H1 (cell line): ENCODE data around the gene OBSCN. TPM values are rescaled to one million over a fixed set of nuclear protein-coding genes. Genes with fewer than 3 reads are reported as not detected.

ENCODE experiments used
- CTCF ChIA-PET: fragments of 300-600 bp; sonication (Branson Sonifier 250); formaldehyde crosslinking; loops from one replicate; lab custom pipeline; 2021; ENCODE audit not compliant: partially characterized antibody; lab: Charles Lee
- POLR2A ChIA-PET: fragments of 300-600 bp; sonication (Branson Sonifier 250); formaldehyde crosslinking; loops from one replicate; lab custom pipeline; 2021; ENCODE audit warnings: inconsistent platforms; ENCODE audit not compliant: partially characterized antibody; lab: Charles Lee
- DNase-seq, 2 experiments: peaks; one replicate each; pipeline versions ENCODE4 v3.0.0 to v3.0.0-alpha.2; 2010 to 2022; ENCODE audit warnings: low spot score in 2 of 2, low read depth in 1 of 2, mixed read lengths in 1 of 2
- FAIRE-seq: peaks from 2 replicates; lab custom pipeline; 2011; peaks lifted over from hg19 to GRCh38; lab: Jason Lieb, UNC
- H2AFZ ChIP-seq: 2 replicates; pipeline ENCODE4 v1.8.1; 2012; ENCODE audit warnings: low read length, inconsistent platforms
- H2AK5ac ChIP-seq: 2 replicates; pipeline ENCODE4 v1.6.1; 2013; ENCODE audit warnings: low read depth, low read length
- H2BK120ac ChIP-seq: replicated peaks from 2 replicates; pipeline ENCODE3; 2013; ENCODE audit warnings: low read depth, low read length, inconsistent platforms
- H2BK12ac ChIP-seq: 2 replicates; pipeline ENCODE4 v1.6.1; 2013; ENCODE audit warnings: low read depth, low read length
- H2BK15ac ChIP-seq: 2 replicates; pipeline ENCODE4 v1.6.1; 2013; ENCODE audit warnings: low read length
- H2BK20ac ChIP-seq: 2 replicates; pipeline ENCODE4 v1.6.1; 2013; ENCODE audit warnings: low read length
- H2BK5ac ChIP-seq: 2 replicates; pipeline ENCODE4 v1.6.1; 2013; ENCODE audit warnings: low read depth, low read length
- H3K14ac ChIP-seq: 2 replicates; pipeline ENCODE4 v1.6.1; 2013; ENCODE audit warnings: inconsistent platforms; ENCODE audit not compliant: insufficient read length
- H3K18ac ChIP-seq: 2 replicates; pipeline ENCODE4 v1.6.1; 2013; ENCODE audit warnings: low read length; ENCODE audit errors: extremely low read depth
- H3K23ac ChIP-seq: 2 replicates; pipeline ENCODE4 v1.6.1; 2013; ENCODE audit warnings: inconsistent platforms; ENCODE audit not compliant: insufficient read length
- H3K23me2 ChIP-seq: 2 replicates; pipeline ENCODE4 v1.6.1; 2013; ENCODE audit warnings: low read depth, low read length
- H3K27ac ChIP-seq: 2 replicates; pipeline ENCODE4 v1.6.1; 2011; ENCODE audit warnings: low read depth, low read length, inconsistent platforms
- H3K27me3 ChIP-seq, 4 experiments: replicated peaks in 1 of 4; 1 replicate in 1 of 4; 2 replicates in 3 of 4; pipeline versions ENCODE4 v1.6.1 to v1.8.1; 2011 to 2013; ENCODE audit warnings: low read length in 3 of 4, mild to moderate bottlenecking in 3 of 4, inconsistent platforms in 2 of 4, mixed read lengths in 2 of 4, moderate library complexity in 1 of 4; ENCODE audit not compliant: control insufficient read depth in 3 of 4, insufficient read depth in 3 of 4; ENCODE audit errors: extremely low read depth in 1 of 4
- H3K36me3 ChIP-seq, 4 experiments: 2 replicates each; pipeline versions ENCODE4 v1.6.1 to v1.8.1; 2011 to 2013; ENCODE audit warnings: mild to moderate bottlenecking in 4 of 4, low read length in 3 of 4, moderate library complexity in 2 of 4, control low read depth in 1 of 4, inconsistent platforms in 1 of 4; ENCODE audit not compliant: insufficient read depth in 4 of 4, control insufficient read depth in 2 of 4
- H3K4ac ChIP-seq: replicated peaks from 2 replicates; pipeline ENCODE3; 2013; ENCODE audit warnings: low read length, low read depth, mixed read lengths, inconsistent platforms; ENCODE audit not compliant: insufficient read length
- H3K4me1 ChIP-seq, 4 experiments: replicated peaks in 1 of 4; 1 replicate in 1 of 4; 2 replicates in 3 of 4; pipeline versions ENCODE4 v1.6.1 to v1.8.1; 2011 to 2013; ENCODE audit warnings: low read length in 3 of 4, inconsistent platforms in 2 of 4, mixed read lengths in 1 of 4; ENCODE audit not compliant: insufficient read depth in 4 of 4, control insufficient read depth in 3 of 4
- H3K4me2 ChIP-seq, 2 experiments: 2 replicates each; pipeline versions ENCODE4 v1.6.1 to v1.8.1; 2011 to 2013; ENCODE audit warnings: low read depth in 2 of 2, low read length in 2 of 2, control low read depth in 1 of 2, inconsistent platforms in 1 of 2, mild to moderate bottlenecking in 1 of 2; ENCODE audit not compliant: insufficient read depth in 1 of 2
- H3K4me3 ChIP-seq, 4 experiments: fragments of 200-600, 300-600 bp in 1 of 4; sonication (generic), shearing (Covaris generic), sonication (Bioruptor Twin) in 1 of 4; 2 replicates each; pipeline versions ENCODE4 v1.5.1 to v1.8.1; 2011 to 2016; ENCODE audit warnings: low read length in 4 of 4, low read depth in 3 of 4, control low read depth in 2 of 4, inconsistent platforms in 2 of 4, mild to moderate bottlenecking in 2 of 4, mixed read lengths in 1 of 4, moderate library complexity in 1 of 4; ENCODE audit not compliant: insufficient read depth in 2 of 4; ENCODE audit errors: extremely low read depth in 1 of 4
- H3K56ac ChIP-seq: replicated peaks from 2 replicates; pipeline ENCODE3; 2013; ENCODE audit warnings: low read depth, mild to moderate bottlenecking, mixed read lengths, low read length, inconsistent platforms; ENCODE audit not compliant: insufficient read length
- H3K79me1 ChIP-seq: 2 replicates; pipeline ENCODE4 v1.6.1; 2013; ENCODE audit warnings: low read depth, low read length, control low read depth
- H3K79me2 ChIP-seq, 2 experiments: 2 replicates each; pipeline versions ENCODE4 v1.6.1 to v1.8.1; 2012 to 2013; ENCODE audit warnings: low read length in 2 of 2, mild to moderate bottlenecking in 2 of 2, inconsistent platforms in 1 of 2; ENCODE audit not compliant: insufficient read depth in 2 of 2, control insufficient read depth in 1 of 2
- H3K9ac ChIP-seq, 4 experiments: replicated peaks in 1 of 4; 1 replicate in 1 of 4; 2 replicates in 3 of 4; pipeline versions ENCODE4 v1.6.1 to v1.8.1; 2011 to 2013; ENCODE audit warnings: low read depth in 3 of 4, low read length in 3 of 4, control low read depth in 2 of 4, mild to moderate bottlenecking in 2 of 4, moderate library complexity in 2 of 4, inconsistent platforms in 1 of 4; ENCODE audit errors: extremely low read depth in 1 of 4
- H3K9me3 ChIP-seq, 2 experiments: 2 replicates each; pipeline versions ENCODE4 v1.6.1 to v1.8.1; 2012 to 2013; ENCODE audit warnings: mild to moderate bottlenecking in 2 of 2, moderate library complexity in 2 of 2, control low read depth in 1 of 2, inconsistent platforms in 1 of 2, low read depth in 1 of 2, low read length in 1 of 2, mixed read lengths in 1 of 2; ENCODE audit not compliant: insufficient read depth in 2 of 2
- H4K20me1 ChIP-seq, 2 experiments: replicated peaks in 1 of 2; 2 replicates each; pipeline versions ENCODE3 to v1.8.1; 2011 to 2013; ENCODE audit warnings: inconsistent platforms in 2 of 2, low read length in 2 of 2, mild to moderate bottlenecking in 1 of 2; ENCODE audit not compliant: insufficient read depth in 2 of 2, control insufficient read depth in 1 of 2
- H4K5ac ChIP-seq: 2 replicates; pipeline ENCODE4 v1.6.1; 2013; ENCODE audit warnings: low read length, low read depth, mixed read lengths, inconsistent platforms; ENCODE audit not compliant: insufficient read length
- H4K8ac ChIP-seq: 2 replicates; pipeline ENCODE4 v1.8.0; 2013; ENCODE audit warnings: mild to moderate bottlenecking, moderate library complexity, low read length, inconsistent platforms; ENCODE audit not compliant: insufficient read depth; ENCODE audit errors: extremely low read depth
- H4K91ac ChIP-seq: replicated peaks from 2 replicates; pipeline ENCODE3; 2013; ENCODE audit warnings: low read length, mixed read lengths, inconsistent platforms; ENCODE audit not compliant: insufficient read length
- GTF2F1 ChIP-seq: IDR thresholded peaks from 2 replicates; pipeline ENCODE4 v1.6.1; 2012; ENCODE audit warnings: low read depth, low read length, improper control_type of control experiment, borderline replicate concordance
- WGBS, 2 experiments: shearing (Covaris generic) in 1 of 2; methylation state at CpG; one replicate each; pipeline versions ENCODE4 v1.1.6 to v1.1.7; 2013 to 2015; ENCODE audit warnings: low lambda C conversion rate in 2 of 2, mixed read lengths in 2 of 2, inconsistent platforms in 1 of 2, low coverage in 1 of 2, missing lambda C conversion rate in 1 of 2; ENCODE audit not compliant: insufficient replicate concordance in 2 of 2, insufficient coverage in 1 of 2, insufficient read length in 1 of 2; ENCODE audit errors: extremely low coverage in 1 of 2, missing lambda C conversion rate in 1 of 2; 5-methylcytosine and 5-hydroxymethylcytosine counted together
- polyA plus RNA-seq, 7 experiments: library from polyadenylated mRNA; depleted of rRNA in 3 of 7; stranded (reverse) in 5 of 7; unstranded in 2 of 7; fragments of >200 nt in 5 of 7; fragments of 200-250 nt in 2 of 7; gene quantifications; 1 replicate in 5 of 7; 2 replicates in 1 of 7; 4 replicates in 1 of 7; pipeline versions ENCODE4 v1.2.1 to v1.2.3, GENCODE V29; 2011 to 2013; ENCODE audit warnings: missing spikeins in 2 of 7, mixed read lengths in 2 of 7
- total RNA-seq: library from RNA; stranded (reverse); fragmentation: NEBNext Ultra II Directional; extraction: Animal tissue kit (Norgen Biotek cat#: 25700); gene quantifications from 2 replicates; pipeline ENCODE4 v1.2.1, GENCODE V29; 2021

Gene OBSCN
- total and polyA plus RNA-seq, 2 of the 8 experiments (the other 6 are each of a cell fraction or from before 2014, with no cell fraction given): 7.5 to 28.4 TPM

DNA sequence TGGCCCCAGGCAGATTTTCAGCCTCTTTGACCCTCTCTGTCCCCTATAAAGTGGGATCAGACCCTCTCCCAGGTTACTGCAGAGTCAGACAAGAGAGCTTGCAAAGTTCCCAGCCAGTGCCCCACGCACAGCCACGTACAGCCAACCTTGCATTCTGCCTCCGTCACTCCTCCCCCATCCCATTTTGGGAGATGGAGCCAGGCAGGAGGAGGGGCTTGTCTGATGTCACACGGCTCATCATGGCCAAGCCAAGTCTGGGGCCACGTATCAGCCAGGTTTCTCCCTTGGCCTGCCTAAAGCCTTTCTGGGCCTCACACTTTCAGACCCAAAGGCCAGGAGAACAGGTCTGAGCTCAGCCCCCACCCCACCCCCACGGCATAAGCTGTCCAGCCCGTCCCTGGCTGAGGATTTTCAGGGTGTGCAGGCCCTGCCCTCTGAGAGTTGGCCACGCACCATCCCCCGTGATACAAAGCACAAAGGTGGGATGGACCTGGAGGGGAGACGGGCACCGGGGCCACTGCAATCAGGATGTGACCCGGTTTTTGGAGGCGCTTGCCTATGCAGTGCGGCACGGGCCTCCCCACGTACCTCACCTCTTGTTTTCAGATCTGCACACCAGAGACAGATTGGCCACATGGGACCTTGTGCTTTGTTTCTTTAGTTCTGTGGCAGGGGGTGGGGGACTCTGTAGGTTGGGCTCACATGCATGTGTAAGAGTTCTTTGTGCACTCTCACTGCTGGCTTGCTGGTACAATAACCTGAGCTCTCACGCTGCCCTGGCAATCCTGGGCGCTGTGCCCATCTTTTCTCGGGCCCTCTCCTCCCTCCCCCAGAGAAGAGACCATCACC, 151.1 kb downstream of the OBSCN start:
- TF ChIP-seq GTF2F1: no peak
- Histone ChIP-seq H2BK5ac (no peak overlapping the region), H3K4me1 (no peaks in the 10 kb centered on the region; a peak in 2 of 7 replicates), H3K56ac (no peak overlapping the region), H3K79me1 (no peaks in the 10 kb centered on the region), H4K91ac (no peak overlapping the region), H3K23ac (no peak overlapping the region), H2AFZ (no peak overlapping the region), H3K14ac (no peak overlapping the region), H3K79me2 (no peaks in the 10 kb centered on the region), H3K23me2 (no peaks in the 10 kb centered on the region), H4K5ac (no peak overlapping the region), H3K4me2 (no peak overlapping the region), H2BK12ac (no peak overlapping the region), H2AK5ac (no peak overlapping the region), H3K4ac (no peak overlapping the region), H2BK20ac (no peak overlapping the region), H3K27ac (no peak overlapping the region), H4K8ac (no peak overlapping the region), H3K18ac (no peak overlapping the region), H2BK120ac (no peak overlapping the region), H3K27me3 (no peaks in the 10 kb centered on the region; a peak in 2 of 7 replicates), H2BK15ac (no peak overlapping the region), H3K9me3 (peaks cover 0 to 3% of the 10 kb centered on the region in 2 experiments; a peak in 1 of 4 replicates), H4K20me1 (no peaks in the 10 kb centered on the region), H3K36me3 (no peaks in the 10 kb centered on the region), H3K9ac (no peak overlapping the region), H3K4me3 (no peak overlapping the region)
- CTCF ChIA-PET: interaction anchor here (0.7 to 1.1 kb wide), 2 partner anchors 18 to 30 kb away, joined by 3 read pairs; no protein-coding TSS in a partner anchor
- DNase-seq: no peak
- POLR2A ChIA-PET: no interaction called here
- WGBS, 2 experiments: 89% methylated on average over 19 of the region's 19 CpGs; no CpG with 5 or more reads in 1 of the 2 experiments
- FAIRE-seq: no peak
